ENCODE results near the gene BRI3BP.
A peak's percentile ranks its signal among the peaks of the same experiment; 100 is the strongest.
"Not testable (repeated sequence)": the region's sequence is repeated elsewhere in the genome, so short reads cannot be mapped to it uniquely, and the experiment has no call there.

BRI3BP gene

GRCh38 chr12:125063522-125063921 lies 70.1 kb downstream of the BRI3BP start:
- FAIRE-seq; DNase-seq (ENCODE audit: extremely low spot score, insufficient read length, low read depth): not testable (repeated sequence)

- DNase-seq (ENCODE audit: extremely low spot score, insufficient read length, low read depth) (no peak), FAIRE-seq (no peak)
Observed at GRCh38 chr12:125064492-125064891, 71.0 kb downstream of the BRI3BP start.

GRCh38 chr12:125065021-125065918 lies 71.8 kb downstream of the BRI3BP start, which contains the start of gene AACS:
Gene AACS (plus strand): TSS chr12:125065435. CDS start chr12:125065585, 150 bp downstream.
- FAIRE-seq (peak; percentile 12), DNase-seq (ENCODE audit: extremely low spot score, insufficient read length, low read depth) (peak; percentile 89)

GRCh38 chr12:125065919-125066570 lies 72.6 kb downstream of the BRI3BP start:
- FAIRE-seq: no peak

GRCh38 chr12:125068391-125068790 lies 74.9 kb downstream of the BRI3BP start:
- FAIRE-seq: no peak

More at GRCh38 chr12:125065919-125066570, 72.6 kb downstream of the BRI3BP start:
- no peak for DNase-seq (ENCODE audit: extremely low spot score, insufficient read length, low read depth)

GRCh38 chr12:125069616-125070015 lies 76.2 kb downstream of the BRI3BP start:
- DNase-seq (ENCODE audit: extremely low spot score, insufficient read length, low read depth) (no peak), FAIRE-seq (no peak)

More at GRCh38 chr12:125068391-125068790, 74.9 kb downstream of the BRI3BP start:
- no peak for DNase-seq (ENCODE audit: extremely low spot score, insufficient read length, low read depth)

- FAIRE-seq (no peak), DNase-seq (ENCODE audit: extremely low spot score, insufficient read length, low read depth) (no peak)
Observed at GRCh38 chr12:125070112-125070511, 76.7 kb downstream of the BRI3BP start.

- DNase-seq (ENCODE audit: extremely low spot score, insufficient read length, low read depth): no peak
- FAIRE-seq: no peak
Observed at GRCh38 chr12:125070661-125071390, 77.4 kb downstream of the BRI3BP start.

GRCh38 chr12:125071456-125071855 lies 78.0 kb downstream of the BRI3BP start:
- FAIRE-seq (no peak), DNase-seq (ENCODE audit: extremely low spot score, insufficient read length, low read depth) (no peak)

- FAIRE-seq: no peak
- DNase-seq (ENCODE audit: extremely low spot score, insufficient read length, low read depth): no peak
Observed at GRCh38 chr12:125072496-125072895, 79.1 kb downstream of the BRI3BP start.

- not testable (repeated sequence) for FAIRE-seq
Observed at GRCh38 chr12:125074294-125074693, 80.8 kb downstream of the BRI3BP start.

GRCh38 chr12:125076103-125076502 lies 82.7 kb downstream of the BRI3BP start:
- DNase-seq (ENCODE audit: extremely low spot score, insufficient read length, low read depth): no peak
- no peak for FAIRE-seq

More at GRCh38 chr12:125074294-125074693, 80.8 kb downstream of the BRI3BP start:
- not testable (repeated sequence) for DNase-seq (ENCODE audit: extremely low spot score, insufficient read length, low read depth)

- DNase-seq (ENCODE audit: extremely low spot score, insufficient read length, low read depth): no peak
- FAIRE-seq: no peak
Observed at GRCh38 chr12:125079084-125079483, 85.6 kb downstream of the BRI3BP start.

GRCh38 chr12:125079648-125080645 lies 86.5 kb downstream of the BRI3BP start:
- DNase-seq (ENCODE audit: extremely low spot score, insufficient read length, low read depth) (no peak), FAIRE-seq (no peak)
